GM12865 (cell line): ENCODE measurements around the gene RAMP3.
A peak's percentile ranks its signal among the peaks of the same experiment; 100 is the strongest.

Experiments
- DNase-seq: peaks from one replicate; pipeline ENCODE4 v3.0.0; 2010; ENCODE audit warnings: low read depth
- H3K4me3 ChIP-seq: 2 replicates; pipeline ENCODE4 v1.5.1; 2011; ENCODE audit warnings: mild to moderate bottlenecking, low read depth, low read length, control low read depth
- TF ChIP-seq, protein P1 (sequence below): IDR thresholded peaks from 2 replicates; pipeline ENCODE4 v1.5.1; 2011; ENCODE audit warnings: low read length, control low read depth, low read depth, inconsistent platforms; ENCODE audit not compliant: insufficient read depth; ENCODE audit errors: missing control alignments

RAMP3 gene

DNA sequence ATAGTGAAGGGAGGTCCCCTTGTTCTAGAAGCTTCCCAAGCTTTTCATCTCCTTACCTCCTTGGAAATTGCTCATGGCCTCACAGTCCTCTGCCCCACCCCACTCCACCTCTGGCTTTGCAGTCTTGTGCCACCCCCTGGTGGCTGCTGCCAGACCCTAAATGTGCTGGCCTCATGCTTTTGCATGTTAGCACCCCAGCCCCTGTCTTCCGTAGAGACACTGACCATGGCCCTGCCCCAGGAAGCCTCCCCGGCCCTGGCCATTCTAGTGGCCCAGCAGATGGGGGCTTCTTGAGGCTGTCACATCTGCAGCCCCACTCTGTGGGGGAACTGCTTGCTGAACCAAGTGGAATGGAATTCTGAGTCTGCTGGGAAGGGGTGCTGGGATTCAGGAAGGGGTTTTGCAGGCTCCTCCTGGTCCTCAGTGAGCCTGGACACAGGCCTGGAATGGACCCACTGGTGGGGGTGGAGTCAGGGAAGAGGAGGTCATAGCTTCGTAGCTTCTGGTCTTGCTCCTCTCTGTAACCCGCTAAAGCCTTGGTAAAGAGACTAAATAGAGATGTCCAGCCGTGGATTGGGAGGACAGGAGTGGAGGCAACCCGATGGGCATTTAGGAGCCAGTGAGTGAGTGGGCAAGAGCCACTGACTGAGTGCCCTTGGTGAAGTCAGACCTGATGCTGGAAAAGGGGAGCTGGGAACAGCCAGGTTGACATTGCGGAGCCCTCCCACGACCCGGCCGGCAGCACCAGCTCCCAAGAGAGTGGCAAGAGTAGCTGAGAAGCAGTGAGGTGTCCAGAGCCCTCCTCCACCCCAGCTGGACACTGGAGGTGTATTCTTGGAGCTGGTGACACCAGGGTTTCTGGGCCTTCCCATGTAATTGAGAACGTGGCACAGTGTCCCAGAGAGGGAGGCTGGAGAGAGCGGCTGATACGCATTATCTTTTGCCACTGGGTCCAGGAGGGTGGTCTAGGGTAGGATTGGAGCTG lies 20.9 kb downstream of the RAMP3 start:
- no peak overlapping the region for H3K4me3 ChIP-seq
- DNase-seq = peak; percentile 41
- TF ChIP-seq, protein P1, sequence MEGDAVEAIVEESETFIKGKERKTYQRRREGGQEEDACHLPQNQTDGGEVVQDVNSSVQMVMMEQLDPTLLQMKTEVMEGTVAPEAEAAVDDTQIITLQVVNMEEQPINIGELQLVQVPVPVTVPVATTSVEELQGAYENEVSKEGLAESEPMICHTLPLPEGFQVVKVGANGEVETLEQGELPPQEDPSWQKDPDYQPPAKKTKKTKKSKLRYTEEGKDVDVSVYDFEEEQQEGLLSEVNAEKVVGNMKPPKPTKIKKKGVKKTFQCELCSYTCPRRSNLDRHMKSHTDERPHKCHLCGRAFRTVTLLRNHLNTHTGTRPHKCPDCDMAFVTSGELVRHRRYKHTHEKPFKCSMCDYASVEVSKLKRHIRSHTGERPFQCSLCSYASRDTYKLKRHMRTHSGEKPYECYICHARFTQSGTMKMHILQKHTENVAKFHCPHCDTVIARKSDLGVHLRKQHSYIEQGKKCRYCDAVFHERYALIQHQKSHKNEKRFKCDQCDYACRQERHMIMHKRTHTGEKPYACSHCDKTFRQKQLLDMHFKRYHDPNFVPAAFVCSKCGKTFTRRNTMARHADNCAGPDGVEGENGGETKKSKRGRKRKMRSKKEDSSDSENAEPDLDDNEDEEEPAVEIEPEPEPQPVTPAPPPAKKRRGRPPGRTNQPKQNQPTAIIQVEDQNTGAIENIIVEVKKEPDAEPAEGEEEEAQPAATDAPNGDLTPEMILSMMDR = peak; percentile 35

DNA sequence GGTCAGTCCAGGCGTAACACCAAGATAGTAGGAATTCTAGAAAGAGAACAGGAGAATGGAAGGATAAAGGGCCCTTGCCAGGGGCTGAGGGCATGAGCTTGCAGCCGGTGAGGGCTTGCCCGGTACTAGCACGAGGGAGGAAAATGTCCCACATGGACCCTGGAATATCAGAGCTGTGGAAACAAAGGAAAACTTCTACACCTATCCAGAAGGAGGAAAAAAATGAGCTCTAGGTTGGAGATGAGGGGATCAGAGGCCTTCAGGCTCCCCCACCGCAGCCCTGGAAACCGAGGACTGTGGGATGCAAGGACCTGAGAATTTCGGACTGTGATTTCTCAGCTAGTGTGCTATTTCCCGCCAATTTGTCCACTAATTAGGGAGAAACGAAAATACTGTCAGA lies 22.1 kb downstream of the RAMP3 start:
- TF ChIP-seq, protein P1 = no peak
- H3K4me3 ChIP-seq = no peak overlapping the region
- DNase-seq = no peak

DNA sequence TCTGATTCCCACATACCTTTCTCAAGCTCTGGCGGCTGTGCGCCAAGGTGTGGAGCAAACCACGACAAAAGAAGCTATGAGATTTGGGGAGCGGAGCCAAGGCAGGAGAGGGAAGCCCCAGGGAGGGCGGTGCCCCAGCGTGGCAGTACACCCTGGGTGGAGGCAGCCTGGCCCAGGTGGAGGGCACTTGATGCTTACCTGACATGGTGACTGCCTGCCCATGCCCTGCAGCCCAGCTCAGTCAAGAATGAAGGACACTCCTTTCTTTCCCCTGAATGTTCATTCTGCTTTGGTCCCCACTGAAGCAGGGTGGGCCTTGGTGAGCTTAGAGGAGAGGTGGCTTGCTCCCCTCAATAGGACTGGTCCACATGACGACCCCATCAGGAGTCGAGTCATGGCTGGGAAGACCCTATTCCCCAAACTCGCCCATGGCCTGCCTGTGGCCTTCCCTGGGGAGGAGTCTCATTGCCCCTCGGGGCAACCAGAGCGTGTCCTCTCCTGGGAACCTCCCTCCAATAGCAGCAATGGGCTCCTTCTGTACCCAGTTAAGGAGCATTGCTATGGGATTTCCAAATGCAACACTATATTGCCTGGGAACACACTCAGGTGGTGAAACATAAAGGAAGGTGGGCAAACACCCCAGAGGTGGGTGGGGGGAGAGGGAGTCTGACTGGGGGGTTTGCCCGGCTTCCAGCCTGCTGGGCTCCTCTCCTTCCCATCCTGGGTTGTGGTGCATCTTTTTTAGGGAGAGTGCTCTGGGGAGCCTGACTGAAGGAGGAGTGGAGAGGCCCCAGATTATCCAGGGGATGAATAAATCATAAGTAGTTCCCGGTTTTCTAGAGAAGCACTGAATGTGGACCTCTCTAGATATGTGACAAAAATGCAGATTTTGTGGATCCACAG lies 22.7 kb downstream of the RAMP3 start:
- no peak for DNase-seq
- H3K4me3 ChIP-seq = no peak overlapping the region
- TF ChIP-seq, protein P1 = no peak

DNA sequence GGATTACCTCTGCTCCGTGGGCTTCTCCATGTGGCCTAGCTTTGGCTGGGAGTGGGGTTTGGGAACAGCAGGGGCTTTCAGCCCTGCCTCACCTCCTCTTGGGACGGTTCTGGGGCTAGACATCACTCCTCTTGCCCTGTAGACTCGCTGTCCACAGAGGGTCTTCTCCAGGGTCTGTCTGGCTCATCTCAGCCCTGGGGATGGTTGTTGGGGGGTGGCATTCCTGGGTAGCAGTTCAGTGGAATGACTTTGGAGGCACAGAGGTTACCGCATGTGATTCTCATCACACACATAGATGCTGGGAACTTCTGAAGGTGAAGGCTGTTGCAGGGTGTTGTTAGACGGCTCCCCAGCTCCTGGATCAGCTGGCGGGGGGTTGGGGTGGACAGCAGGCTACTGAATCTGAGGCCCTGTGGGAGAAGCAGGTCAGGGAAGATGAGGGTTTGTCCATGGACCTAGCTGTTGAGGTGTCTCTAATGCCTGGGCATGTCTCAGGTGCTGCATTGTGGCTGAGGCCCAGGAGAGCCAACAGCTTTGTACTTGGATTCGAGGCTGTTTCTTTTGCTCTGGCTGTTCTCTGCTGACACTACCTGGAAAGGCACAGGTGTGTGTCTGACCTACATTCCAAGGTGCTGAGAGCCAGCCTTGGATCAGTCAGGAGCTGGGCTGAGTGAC lies 23.8 kb downstream of the RAMP3 start:
- DNase-seq = no peak
- TF ChIP-seq, protein P1 = no peak
- no peak overlapping the region for H3K4me3 ChIP-seq

DNA sequence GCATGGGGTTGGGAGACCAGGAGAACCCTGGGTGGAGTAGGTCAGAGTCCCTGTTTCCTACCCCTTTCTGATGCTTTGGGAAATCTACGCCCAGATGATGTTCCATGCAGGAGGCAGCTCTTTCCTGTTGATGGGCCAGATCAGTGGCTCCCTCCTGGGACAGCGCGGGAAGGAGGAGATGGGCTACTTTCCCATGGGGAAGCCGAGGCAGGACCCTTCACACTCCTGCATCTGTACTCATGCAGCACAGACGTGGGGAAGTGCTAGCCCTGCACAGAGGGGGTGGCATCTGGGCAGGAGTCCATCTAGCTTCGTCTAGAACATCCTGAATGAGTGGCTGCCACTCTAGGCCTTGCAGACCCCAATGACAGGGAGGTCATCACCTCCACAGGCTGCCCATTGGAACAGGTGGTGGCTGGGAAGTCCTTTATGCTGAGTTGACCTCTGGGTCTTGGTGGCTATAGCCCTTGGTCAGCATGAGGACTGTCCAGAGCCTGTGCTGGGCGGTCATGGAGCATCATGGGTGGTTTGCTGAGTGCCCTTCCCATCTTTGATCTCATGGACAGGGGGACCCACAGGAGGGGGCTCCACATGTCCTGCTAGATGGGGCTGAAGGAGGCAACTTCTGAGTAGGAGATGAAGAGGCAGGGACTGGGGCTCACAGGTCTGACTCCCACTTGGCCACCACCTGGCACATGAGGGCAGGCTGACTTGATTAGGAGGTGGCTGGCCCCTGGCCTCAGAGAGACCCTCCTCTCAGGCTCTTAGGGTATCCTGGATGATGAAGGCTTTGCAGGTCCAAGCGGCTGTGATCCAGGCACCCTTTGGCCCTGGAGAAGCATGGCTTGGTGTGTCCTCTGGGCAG lies 24.6 kb downstream of the RAMP3 start:
- no peak for DNase-seq
- no peak overlapping the region for H3K4me3 ChIP-seq
- TF ChIP-seq, protein P1 = no peak
